Measurements from ENCODE around the gene SLC17A6.

SLC17A6 gene

DNA sequence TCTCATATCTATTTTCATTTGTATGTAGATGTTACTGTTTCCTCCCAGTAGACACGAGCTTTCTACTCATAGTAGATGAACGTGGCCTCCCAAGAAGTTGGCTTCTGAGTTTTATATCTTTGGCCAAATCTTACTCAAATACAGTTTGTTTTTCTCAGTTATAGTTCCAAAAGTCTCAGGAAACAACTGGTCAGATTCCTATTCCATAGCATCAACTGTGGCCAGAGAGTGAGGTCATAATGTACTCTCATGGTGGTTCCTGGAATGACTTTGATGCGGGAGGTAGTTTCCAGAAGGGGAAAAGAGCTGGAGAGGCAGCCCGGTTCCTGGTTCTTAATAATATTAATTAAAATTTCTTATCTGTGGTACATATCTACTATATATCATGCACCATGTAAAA lies 77.3 kb downstream of the SLC17A6 start:
- TF ChIP-seq, protein P1, sequence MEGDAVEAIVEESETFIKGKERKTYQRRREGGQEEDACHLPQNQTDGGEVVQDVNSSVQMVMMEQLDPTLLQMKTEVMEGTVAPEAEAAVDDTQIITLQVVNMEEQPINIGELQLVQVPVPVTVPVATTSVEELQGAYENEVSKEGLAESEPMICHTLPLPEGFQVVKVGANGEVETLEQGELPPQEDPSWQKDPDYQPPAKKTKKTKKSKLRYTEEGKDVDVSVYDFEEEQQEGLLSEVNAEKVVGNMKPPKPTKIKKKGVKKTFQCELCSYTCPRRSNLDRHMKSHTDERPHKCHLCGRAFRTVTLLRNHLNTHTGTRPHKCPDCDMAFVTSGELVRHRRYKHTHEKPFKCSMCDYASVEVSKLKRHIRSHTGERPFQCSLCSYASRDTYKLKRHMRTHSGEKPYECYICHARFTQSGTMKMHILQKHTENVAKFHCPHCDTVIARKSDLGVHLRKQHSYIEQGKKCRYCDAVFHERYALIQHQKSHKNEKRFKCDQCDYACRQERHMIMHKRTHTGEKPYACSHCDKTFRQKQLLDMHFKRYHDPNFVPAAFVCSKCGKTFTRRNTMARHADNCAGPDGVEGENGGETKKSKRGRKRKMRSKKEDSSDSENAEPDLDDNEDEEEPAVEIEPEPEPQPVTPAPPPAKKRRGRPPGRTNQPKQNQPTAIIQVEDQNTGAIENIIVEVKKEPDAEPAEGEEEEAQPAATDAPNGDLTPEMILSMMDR (IDR thresholded peaks at IDR 0.05; ENCODE audit: borderline replicate concordance, insufficient read depth, low read depth, low read length): no peak
- H3K4me3 ChIP-seq (ENCODE audit: low read depth, low read length): no peak overlapping the region

DNA sequence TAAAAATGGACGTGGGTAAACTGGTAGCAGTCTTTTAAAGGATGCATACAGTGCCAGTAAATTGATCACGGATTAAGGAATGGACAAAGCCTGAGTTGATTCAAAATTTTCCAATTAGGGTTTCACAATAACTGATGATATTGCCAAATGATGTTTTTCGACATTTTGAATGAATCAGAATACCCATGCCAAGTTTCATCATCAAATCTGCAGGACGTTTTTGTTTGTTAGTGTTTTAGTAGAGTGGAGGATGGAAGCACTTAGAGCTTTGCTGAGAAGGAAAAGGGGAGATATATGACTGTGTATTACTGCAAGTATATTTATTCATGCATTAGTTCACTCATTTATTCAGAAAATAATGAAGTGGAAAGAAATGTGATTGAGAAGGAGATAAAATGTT lies 78.3 kb downstream of the SLC17A6 start:
- TF ChIP-seq, protein P1 (IDR thresholded peaks at IDR 0.05; ENCODE audit: borderline replicate concordance, insufficient read depth, low read depth, low read length): no peak
- no peak overlapping the region for H3K4me3 ChIP-seq (ENCODE audit: low read depth, low read length)

DNA sequence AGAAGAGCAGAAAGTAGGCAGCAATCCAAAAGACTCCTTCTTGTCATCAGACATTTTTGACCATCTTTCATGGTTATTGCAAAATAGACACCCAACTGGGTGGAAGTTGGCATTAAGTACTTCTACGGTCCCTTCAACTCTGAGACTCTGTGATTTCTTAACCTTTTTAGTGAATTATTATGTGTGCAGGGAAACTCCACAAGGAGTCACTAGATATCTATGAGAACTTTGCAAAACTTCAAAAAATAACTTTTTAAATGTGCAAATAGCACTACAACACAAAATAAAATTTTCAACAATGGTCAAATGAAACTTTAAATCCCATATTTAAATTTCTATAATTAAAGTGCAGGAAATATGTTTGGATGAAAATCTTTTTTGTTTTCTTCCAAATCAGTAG lies 88.7 kb downstream of the SLC17A6 start:
- TF ChIP-seq, protein P1 (IDR thresholded peaks at IDR 0.05; ENCODE audit: borderline replicate concordance, insufficient read depth, low read depth, low read length): no peak

More for the DNA sequence above, 88.7 kb downstream of the SLC17A6 start:
- no peak overlapping the region for H3K4me3 ChIP-seq (ENCODE audit: low read depth, low read length)

All from GM12875 (cell line).